Ureter (tissue), 1 donor: ENCODE measurements around the gene DNAAF5. TPM values are rescaled to one million over a fixed set of nuclear protein-coding genes. Genes with fewer than 3 reads are reported as not detected.
A peak's percentile ranks its signal among the peaks of the same experiment; 100 is the strongest.

ENCODE experiments used
- DNase-seq: peaks from one replicate; pipeline ENCODE4 v3.0.0-alpha.2; 2020; ENCODE audit warnings: low spot score
- total RNA-seq: library from RNA; stranded (reverse); gene quantifications from one replicate; pipeline ENCODE4 v1.2.4, GENCODE V29; 2023
- donor health status: DM: yes; HTN: yes; CAD: no.

Gene DNAAF5
- total RNA-seq, 1 donor from 2014 or later = 35.1 TPM

DNA sequence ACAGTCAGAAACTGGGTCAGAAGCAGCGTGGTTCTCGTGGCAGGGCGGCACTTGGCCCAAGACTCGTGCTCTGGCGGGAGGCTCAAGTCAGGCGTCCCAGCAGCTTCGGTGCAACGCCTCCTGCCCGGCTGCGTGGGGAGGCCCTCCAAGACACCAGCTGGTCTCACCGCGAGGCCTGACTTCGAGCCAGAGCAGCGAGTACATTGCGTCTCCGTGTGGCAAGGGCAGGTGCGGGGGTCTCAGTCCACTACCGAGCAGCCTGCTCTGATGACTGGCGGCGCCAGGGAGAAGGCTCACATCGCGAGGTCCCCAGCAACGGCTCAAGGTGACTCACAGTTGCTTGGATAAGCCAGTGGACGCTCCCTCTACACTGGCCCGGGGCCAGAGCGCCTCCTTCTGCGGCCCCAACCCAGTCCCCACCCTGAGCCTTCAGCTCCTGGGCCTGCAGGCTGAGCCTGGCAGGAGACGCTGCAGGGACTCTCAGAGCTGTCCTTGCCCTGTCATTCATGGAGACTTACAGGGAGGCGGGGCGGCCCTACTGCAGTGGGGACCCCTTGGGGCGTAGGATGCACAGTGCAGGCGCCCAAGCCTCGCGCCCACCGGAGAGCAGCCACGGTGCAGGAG is 42.5 kb downstream of the DNAAF5 start:
- DNase-seq = no peak

DNA sequence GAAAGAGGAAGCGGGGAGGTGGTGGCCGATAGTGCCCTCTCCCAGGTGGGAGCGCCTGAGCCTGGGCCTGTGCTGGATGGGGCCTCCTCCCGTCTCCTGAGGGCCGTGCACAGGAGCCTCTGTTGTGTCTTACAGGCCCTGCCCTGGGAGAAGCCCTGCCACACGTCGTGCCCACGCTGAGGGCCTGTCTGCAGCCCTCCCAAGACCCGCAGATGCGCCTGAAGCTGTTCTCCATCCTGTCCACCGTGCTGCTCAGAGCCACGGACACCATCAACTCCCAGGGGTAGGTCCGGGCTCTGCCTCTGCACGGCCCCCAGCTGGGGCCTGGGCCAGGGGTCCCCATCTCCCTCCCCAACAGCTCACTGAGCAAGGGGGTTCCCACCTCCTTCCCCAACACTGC is 43.8 kb downstream of the DNAAF5 start:
- DNase-seq = no peak

DNA sequence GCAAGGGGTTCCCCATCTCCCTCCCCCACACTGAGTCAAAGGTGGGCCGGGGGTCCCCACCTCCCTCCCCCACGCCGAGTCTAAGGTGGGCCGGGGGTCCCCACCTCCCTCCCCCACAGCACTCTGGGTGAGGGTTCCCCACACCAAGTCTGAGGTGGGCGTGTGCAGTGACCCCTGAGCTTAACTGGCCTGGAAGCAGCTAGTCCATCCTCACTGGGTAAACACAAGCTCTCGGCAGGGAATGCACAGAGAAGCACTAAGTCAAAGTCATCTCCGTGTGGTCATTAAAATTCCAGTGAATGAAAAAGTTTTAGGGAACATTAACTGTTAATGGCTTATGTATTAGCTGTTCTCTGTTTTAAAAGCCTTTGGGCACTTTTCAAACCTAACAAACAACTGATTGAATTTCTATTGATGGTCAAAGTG is 44.3 kb downstream of the DNAAF5 start:
- no peak for DNase-seq

DNA sequence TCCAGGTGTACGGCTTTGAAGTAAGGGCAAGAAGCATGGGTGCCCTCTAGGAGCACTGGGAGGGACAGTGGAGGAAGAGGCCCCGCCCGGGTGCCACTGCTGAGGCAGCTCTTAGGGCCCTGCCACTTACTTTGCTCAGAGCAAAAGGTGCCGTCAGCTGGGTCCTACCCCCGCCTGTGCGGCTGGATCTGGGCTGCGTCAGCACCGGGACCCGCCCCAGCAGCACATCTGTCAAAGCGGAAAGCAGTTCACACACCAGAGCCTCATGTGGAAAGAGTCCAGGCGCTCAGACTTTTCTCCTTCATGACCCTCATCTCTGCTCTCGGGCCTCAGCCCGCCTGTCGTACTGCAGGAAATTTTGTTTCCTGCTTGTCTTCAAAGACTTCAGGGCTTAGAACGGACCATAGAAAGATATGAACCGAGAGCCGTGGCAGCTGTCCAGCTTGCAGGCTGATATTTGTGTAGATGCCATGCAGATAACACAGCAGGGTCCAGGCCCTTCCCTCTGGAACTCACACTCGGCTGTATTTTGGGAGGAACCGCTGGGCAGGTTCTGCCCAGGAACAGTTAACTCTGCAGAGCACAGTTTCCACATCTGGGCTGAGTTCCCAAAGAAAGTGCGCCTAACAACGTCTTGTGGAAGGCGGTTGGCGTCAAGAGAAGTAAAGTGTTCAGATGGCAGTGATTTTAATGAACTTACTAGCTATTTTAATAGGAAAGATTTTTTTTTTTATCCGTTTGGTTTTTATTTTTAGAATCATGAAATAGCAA is 44.9 kb downstream of the DNAAF5 start:
- DNase-seq = peak; percentile 73

DNA sequence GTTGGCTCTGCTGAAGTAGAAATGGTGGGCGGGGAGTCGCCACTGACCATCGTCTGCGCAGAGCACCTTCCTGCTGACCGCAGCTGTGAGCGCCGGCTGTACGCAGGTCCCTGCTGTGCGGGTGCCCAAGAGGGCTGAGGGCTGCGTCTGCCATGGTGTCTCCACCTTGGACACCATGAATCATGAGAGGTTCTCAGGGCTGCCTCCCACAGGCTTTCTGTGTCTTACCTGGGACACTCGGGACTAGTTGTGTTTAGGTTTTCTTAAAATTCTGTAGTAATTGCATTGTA is 45.5 kb downstream of the DNAAF5 start:
- no peak for DNase-seq

DNA sequence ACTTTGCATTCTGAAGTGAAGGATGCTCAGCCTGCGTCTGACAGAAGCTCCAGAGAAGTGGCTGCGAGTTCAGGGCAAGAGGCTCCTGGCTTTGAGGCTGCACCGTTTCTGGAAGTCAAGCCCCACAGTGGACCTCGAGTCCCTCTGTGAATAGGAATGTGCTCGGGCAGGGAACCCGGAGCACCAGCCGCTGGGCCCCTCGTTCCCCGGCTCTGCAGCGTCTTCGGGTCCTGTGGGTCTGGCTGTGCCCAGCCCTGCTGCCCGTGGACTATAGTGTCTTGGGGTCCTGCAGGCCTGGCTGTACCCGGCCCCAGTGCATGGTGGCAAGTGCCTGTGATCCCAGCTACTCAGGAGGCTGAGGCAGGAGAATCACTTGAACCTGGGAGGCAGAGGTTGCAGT is 45.9 kb downstream of the DNAAF5 start:
- no peak for DNase-seq

DNA sequence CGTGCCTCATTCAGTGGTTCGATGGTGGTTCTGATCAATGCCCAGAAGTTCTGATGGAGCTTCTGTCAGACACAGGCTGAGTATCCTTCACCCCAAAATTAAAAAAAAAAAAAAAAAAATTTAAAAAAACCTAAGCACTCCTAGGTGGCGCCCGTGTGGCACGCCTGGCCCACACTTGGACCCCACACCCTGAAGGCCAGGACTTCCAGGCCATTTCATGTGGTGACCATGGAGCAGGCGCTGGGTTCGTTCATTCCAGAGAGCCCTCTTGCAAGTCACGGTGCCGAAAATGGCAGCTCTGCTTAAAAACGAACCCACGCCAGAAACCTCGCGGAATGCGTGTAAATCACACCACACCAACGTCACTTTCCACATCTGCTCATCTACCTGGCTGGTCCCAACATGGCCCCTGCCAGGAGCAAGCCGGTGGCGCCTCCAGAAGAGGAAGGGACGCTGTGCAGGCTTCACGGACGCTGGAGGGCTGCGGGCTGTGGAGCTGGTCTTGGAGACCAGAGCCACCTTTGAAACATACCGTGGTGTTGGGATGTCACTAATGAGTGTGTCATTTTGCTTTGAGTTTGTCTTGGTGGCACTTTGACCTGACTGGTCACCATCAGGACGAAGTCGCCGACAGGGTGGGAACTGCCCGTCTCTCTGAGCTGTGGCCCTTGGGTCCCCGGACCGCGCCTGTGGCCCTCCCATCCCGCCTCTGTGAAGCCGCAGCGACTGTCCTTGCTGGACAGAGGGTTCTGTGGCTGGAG is 46.5 kb downstream of the DNAAF5 start:
- no peak for DNase-seq

DNA sequence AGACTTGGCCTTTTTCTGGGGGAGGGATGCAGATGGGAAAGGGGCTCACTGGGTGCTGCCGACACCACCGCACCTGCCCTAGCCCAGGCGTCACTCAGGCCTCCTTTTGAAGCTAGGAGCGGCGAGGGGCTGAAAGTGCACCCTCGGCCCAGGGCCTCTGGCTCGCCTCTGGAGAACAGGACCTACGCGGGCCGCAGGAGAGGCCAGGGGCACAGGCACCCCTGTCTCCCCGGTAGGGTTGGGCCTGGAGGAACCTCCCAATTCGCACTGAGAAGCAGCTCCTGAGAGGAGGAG is 47.1 kb downstream of the DNAAF5 start:
- no peak for DNase-seq

DNA sequence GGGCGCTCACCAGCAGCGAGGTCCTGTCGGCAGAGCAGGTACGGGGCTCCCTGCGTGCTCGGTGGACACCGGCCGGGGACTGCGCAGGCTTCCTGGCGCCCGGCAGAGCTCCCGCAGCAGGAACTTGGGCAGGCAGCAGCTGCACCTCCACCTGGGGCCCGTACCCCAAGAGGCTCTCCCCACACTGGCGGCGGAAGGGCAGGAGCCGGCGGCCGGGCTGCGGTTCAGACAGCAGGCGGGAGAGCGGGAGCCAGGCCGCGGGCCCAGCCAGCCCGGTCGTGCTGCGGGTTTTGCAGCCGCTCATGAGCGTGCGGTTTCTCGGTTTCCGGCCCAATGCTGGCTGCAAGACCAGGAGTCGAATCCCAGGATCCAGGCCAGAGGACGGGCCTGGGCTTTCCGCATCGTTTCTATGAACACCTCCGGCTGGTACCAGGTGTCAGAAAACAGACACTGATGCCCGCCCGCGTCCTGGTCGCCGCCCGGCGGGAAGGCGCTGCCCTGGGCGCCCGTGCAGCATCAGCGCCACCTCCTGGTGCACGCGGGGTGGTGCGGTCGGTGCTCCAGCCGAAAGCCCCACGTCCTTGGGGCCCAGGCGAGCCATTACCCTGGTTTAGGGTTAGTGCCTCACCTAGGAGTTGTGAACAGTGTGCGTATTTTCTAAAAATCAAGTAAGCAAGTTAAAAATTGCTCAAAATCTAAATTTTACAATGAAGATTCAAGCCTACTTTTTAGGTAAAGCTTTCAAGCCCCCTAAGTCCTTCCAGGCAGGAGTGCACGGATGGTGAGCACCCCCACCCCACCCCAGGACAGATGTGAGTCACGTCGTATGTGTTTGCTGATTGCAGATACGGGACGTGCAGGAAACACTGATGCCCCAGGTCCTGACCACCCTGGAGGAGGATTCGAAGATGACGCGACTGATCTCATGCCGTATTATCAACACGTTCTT is 47.9 kb downstream of the DNAAF5 start:
- DNase-seq = no peak

DNA sequence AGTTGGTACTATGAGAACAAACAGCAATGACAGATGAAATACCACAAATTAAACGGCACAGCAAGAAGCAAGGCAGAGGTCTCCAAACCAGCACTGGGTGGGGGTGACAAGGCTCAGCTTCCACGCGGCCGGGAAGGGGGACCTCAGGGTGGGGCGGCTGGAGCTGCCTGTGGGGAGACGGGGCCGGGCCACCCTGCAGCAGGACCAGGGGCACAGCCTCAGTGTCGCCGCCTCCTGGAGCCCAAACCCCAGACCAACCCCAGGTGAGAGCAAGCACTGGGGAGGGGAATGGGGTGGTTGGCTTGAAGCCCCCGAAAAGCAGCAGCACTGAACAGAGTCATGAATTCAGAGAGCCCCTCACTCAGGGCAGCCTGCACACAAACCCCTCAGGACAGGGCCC is 49.9 kb downstream of the DNAAF5 start:
- DNase-seq = no peak

DNA sequence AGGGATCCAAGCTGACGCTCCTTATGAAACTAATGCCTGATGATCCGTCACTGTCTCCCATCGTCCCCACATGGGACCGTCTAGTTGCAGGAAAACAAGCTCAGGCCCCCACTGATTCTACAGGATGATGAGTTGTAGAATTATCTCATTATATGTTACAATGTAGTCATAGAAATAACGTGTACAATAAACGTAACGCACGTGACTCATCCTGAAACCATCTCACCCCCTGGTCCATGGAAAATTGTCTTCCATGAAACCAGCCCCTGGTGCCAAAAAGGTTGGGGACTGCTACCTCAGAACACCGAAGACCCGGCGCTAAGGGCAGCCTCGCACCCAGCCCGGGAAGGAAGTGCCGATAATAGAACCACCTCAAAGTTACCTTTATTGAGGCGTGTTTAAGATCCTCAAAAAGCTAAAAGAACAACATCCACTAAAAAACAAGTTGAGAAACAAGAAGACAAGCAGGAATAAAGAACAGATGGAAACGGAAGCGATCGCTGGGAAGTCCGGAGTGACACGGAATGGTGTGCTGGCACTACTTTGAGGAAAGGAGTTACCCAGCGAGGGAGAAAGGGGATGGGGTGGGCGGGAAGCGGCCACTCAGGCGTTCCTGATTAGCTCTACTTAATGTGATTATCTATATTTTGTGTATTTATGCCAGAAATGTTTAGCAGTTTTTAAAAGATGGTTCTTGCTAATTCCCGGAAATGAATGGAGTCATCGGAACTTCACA is 50.7 kb downstream of the DNAAF5 start:
- no peak for DNase-seq

DNA sequence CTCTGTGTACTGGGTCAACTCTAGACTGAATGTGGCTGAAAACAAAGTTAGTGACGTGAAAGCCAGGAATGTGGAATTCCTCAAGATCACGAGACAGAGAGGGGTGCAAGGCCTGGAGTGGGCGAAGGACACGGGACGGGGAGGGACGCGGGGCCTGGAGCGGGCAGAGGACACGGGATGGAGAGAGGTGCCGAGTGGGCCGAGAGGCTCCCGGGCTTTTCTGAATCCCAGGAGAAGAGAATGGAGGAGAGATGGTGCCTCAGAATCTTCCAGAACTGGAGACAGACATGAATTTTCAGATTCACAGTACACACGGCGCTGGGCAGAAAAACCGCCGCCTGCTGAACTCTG is 51.2 kb downstream of the DNAAF5 start:
- no peak for DNase-seq

DNA sequence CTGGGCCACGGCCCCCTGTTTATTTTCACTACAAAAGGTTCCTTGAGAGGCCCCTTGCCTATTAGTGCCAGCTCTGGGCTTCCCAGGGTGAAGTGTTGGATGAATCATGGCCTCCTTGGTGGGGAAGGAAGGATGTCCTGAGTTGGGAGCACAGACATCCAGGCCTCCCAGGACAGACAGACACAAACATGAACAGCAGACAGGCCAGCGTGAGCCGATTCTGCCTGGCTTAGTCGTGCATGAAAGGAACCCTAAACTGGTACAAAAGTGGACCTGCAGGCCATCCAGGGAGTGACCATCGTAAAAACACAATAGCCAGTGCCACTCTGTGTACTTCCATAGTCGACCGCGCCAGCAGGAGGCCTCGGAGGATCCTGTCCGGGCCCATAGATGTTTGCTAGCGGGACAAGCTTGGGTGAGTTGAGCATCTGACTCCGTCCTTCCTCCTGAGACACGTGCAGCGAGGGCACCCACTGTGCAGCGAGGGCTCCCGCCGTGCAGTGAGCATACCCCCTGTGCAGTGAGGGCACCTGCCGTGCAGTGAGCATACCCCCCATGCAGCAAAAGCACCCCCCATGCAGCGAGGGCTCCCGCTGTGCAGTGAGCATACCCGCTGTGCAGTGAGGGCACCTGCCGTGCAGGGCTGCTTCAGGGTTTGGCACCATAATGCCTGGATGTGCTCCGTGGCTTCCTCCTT is 51.9 kb downstream of the DNAAF5 start:
- DNase-seq = no peak

DNA sequence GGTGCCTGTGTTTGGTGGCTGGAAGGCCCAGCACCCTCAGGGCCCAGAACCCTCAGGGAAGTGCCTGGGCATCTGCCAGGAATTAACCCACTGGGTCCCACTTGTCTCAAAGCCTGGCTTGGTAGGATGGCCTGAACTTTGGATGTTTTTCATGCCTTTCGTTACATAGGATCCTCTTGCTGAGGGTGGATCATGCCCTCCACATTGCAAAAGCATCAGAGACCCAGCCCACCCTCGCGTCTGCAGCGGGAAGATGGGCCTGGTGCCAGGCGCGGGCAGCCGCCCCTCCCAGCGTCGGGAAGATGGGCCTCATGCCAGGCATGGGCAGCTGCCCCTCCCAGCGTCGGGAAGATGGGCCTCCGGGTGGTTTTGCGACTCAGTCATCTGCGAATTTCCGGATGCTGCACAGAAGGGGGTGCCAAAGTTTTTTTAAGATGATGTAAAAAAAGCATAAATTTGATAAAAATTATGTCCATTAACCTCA is 52.5 kb downstream of the DNAAF5 start:
- no peak for DNase-seq

DNA sequence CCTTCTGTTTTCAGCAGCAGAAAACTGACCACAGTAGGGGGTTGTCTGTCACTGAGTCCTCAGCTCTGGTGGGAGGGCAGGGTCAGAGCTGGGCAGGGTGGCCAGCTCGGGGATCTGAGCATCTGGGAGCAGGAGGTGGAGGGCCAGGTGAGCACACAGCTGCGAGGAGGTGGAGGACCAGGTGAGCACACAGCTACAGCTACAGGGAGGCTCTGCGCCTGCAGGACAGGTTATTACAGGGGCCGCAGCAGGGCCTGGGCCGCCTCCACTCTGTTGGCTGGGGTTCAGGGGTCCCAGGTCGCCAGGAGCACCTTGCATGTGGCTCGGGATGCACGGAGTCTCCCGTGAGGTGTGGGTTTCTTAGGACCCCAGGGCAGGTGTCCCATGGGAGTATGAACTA is 53.0 kb downstream of the DNAAF5 start:
- DNase-seq = no peak

DNA sequence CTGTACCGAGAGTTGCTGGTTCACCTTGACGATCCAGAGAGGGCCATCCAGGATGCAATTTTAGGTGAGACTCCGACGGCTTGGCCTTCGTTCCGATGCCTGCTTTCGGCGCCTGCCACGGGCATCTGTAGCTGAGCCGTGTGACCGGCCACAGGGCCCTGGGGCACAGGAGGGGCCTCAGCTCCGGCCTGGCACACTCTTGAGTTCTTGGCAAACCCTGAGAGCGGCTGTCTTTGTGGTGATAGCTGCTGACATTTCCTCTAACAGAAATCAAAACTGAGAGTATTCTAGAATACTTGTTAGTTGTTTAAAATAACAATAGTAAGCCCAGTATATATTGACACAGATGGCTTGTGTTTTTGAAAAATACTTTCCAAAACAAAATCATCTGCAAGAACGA is 53.6 kb downstream of the DNAAF5 start:
- DNase-seq = no peak

DNA sequence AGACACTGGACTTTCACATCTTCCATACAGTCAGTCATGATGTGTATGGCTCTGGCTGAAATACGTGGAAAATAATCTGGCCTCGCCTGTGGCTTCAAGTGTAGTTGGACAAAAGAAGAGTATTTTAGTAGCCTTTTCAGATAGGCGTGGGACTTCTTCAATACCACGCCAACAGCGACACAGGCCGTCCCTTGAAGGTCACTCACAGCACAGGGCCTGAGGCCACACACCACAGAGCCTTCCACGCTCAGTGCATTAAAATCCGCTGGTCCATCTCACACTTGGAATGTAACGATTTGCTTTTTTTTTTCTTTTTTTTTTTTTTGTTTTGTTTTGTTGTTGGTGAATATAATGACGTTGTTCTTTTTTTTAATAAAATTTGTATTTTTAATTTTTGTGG is 54.0 kb downstream of the DNAAF5 start:
- DNase-seq = no peak

DNA sequence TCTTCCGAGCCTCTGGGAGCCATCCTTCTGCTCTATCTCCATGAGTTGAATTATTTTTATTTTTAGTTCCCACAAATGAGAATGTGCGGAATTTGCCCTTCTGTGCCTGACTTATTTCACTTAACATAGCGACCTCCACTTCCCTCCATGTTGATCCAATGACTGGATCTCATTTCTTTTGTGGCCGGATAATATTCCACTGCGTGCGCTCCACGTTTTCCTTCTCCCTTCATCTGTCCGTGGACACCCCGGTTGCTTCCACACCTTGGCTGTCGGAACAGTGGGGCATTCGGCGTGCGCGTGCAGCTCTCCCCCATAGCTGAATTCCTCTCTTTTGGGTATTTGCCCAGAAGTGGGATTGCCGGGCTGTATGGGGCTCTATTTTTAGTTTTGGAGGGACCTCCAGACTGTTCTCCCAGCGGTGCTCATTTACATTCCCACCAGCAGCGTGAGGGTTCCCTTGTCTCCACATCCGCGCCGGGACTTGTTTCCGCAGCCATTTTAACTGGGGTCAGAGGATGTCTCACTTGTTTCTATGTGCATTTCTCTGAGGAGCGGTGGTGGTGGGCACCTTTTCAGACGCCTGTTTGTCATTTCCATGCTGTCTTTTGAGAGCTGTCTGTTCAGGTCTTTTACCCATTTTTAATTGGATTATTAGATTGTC is 54.8 kb downstream of the DNAAF5 start:
- no peak for DNase-seq

DNA sequence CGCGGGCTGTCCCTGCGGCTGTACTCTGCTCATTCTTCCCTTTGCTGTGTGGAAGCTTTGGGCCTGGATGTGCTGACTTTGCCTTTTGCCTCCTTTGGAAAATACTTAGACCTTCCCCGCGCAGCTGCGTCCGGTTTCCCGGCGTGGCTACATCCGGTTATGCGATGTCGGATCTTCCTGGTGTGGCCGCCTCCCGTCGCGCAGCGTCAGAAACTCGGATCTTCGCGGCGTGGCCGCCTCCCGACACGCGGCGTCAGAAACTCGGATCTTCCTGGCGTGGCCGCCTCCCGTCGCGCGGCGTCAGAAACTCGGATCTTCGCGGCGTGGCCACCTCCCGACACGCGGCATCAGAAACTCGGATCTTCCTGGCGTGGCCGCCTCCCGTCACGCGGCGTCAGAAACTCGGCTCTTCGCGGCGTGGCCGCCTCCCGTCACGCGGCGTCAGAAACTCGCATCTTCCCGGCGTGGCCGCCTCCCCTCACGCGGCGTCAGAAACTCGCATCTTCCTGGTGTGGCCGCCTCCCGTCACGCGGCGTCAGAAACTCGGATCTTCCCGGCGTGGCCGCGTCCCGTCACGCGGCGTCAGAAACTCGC is 55.5 kb downstream of the DNAAF5 start:
- no peak for DNase-seq
